K562 (cell line): ENCODE measurements around the gene SH3D21. TPM values are rescaled to one million over a fixed set of nuclear protein-coding genes. Genes with fewer than 3 reads are reported as not detected.

ENCODE experiments used
- BHLHE40 ChIP-seq: IDR thresholded peaks from 2 replicates; pipeline ENCODE4 v1.6.1; 2011; ENCODE audit warnings: low read length, improper control_type of control experiment
- GATAD2B ChIP-seq: fragments of 450-650 bp; IDR thresholded peaks from 2 replicates; pipeline ENCODE4 v1.6.1; 2017; ENCODE audit warnings: mild to moderate bottlenecking, borderline replicate concordance
- HNRNPL ChIP-seq: fragments of 200-400 bp; formaldehyde crosslinking; IDR thresholded peaks from 2 replicates; pipeline ENCODE4 v1.6.1; 2017; ENCODE audit warnings: low read depth, mild to moderate bottlenecking, low read length
- HSF4 ChIP-seq: fragments of 250-450 bp; sonication (Bioruptor Pico); IDR thresholded peaks from 2 replicates; pipeline ENCODE4 v2.1.2; 2022; ENCODE audit warnings: mild to moderate bottlenecking, moderate library complexity, borderline replicate concordance
- LEF1 ChIP-seq: fragments of 450-650 bp; IDR thresholded peaks from 2 replicates; pipeline ENCODE4 v1.6.1; 2016; ENCODE audit warnings: mild to moderate bottlenecking
- MYNN ChIP-seq, 2 experiments: sonication (generic); formaldehyde crosslinking in 1 of 2; IDR thresholded peaks; 2 replicates each; pipeline versions ENCODE4 v1.5.0 to v1.6.1; 2016 to 2020; ENCODE audit warnings: antibody characterized with exemption in 1 of 2, missing genetic modification reagents in 1 of 2
- NRF1 ChIP-seq, 2 experiments: fragments of 450-650 bp; IDR thresholded peaks in 1 of 2; conservative IDR thresholded peaks in 1 of 2; 2 replicates each; pipeline ENCODE4 v1.6.1; 2014; ENCODE audit warnings: mild to moderate bottlenecking in 2 of 2
- POLR3G ChIP-seq: IDR thresholded peaks from 2 replicates; pipeline ENCODE4 v1.6.1; 2011; ENCODE audit not compliant: insufficient read length, insufficient replicate concordance; ENCODE audit errors: extremely low read depth
- RFX7 ChIP-seq: fragments of 250-450 bp; sonication (Bioruptor Pico); IDR thresholded peaks from 2 replicates; pipeline ENCODE4 v1.5.1; 2021; ENCODE audit warnings: mild to moderate bottlenecking
- SAP30 ChIP-seq: fragments of 200-600 bp; sonication (generic); IDR thresholded peaks from 2 replicates; pipeline ENCODE4 v1.6.1; 2012; ENCODE audit warnings: borderline replicate concordance, low read depth, mild to moderate bottlenecking, moderate library complexity, low read length, control low read depth, inconsistent platforms; ENCODE audit not compliant: insufficient read depth, poor library complexity, severe bottlenecking
- SIX5 ChIP-seq, 2 experiments: IDR thresholded peaks; 2 replicates each; pipeline ENCODE4 v1.6.1; 2011; ENCODE audit warnings: low read length in 2 of 2, borderline replicate concordance in 1 of 2, low read depth in 1 of 2, mild to moderate bottlenecking in 1 of 2, moderate library complexity in 1 of 2; ENCODE audit not compliant: insufficient read depth in 1 of 2
- SP1 ChIP-seq: sonication (generic); formaldehyde crosslinking; IDR thresholded peaks from 2 replicates; pipeline ENCODE4 v1.8.1; 2022; ENCODE audit warnings: mild to moderate bottlenecking, missing genetic modification reagents
- SRSF1 ChIP-seq: fragments of 200-400 bp; formaldehyde crosslinking; IDR thresholded peaks from 2 replicates; pipeline ENCODE4 v1.6.1; 2017; ENCODE audit warnings: mild to moderate bottlenecking, low read depth, low read length, moderate library complexity
- TAL1 ChIP-seq: fragments of 450-650 bp; IDR thresholded peaks from 2 replicates; pipeline ENCODE4 v1.6.1; 2016; ENCODE audit warnings: mild to moderate bottlenecking
- TRIM24 ChIP-seq, 2 experiments: fragments of 450-650 bp; IDR thresholded peaks; 2 replicates each; pipeline ENCODE4 v1.6.1; 2016
- ZNF24 ChIP-seq: fragments of 450-650 bp; IDR thresholded peaks from 2 replicates; pipeline ENCODE4 v1.6.1; 2016
- ZNF274 ChIP-seq: IDR thresholded peaks from 2 replicates; pipeline ENCODE4 v1.6.1; 2011; ENCODE audit warnings: low read depth, mild to moderate bottlenecking, low read length, moderate library complexity, borderline replicate concordance
- ZNF311 ChIP-seq: fragments of 250-450 bp; sonication (Bioruptor Pico); IDR thresholded peaks from 2 replicates; pipeline ENCODE4 v1.4.0; 2020; ENCODE audit warnings: mild to moderate bottlenecking, moderate library complexity
- ZNF408 ChIP-seq: fragments of 250-450 bp; sonication (Bioruptor Pico); IDR thresholded peaks from 2 replicates; pipeline ENCODE4 v1.4.0; 2020; ENCODE audit warnings: low read depth, mild to moderate bottlenecking, moderate library complexity
- polyA plus RNA-seq, 8 experiments: library from polyadenylated mRNA; depleted of rRNA in 4 of 8; stranded (reverse) in 5 of 8; unstranded in 3 of 8; fragments of >200 nt; fragmentation: Nextera tagmentation in 2 of 8; fragmentation: Illumina TruSeq in 1 of 8; extraction: Ambion mirVana in 2 of 8; extraction: Trizol in 1 of 8; gene quantifications; 2 replicates each; pipeline versions ENCODE4 v1.2.1 to v1.2.3, GENCODE V29; 2011 to 2014; ENCODE audit warnings: inconsistent platforms in 1 of 8, missing spikeins in 1 of 8
- total RNA-seq, 7 experiments: library from RNA; depleted of rRNA in 6 of 7; stranded (reverse); fragments of >200 nt in 6 of 7; fragmentation: Illumina TruSeq in 2 of 7; extraction: Trizol in 2 of 7; gene quantifications; 2 replicates each; pipeline versions ENCODE4 v1.2.1 to v1.2.3, GENCODE V29; 2011 to 2021; ENCODE audit warnings: low replicate concordance in 1 of 7
- TF ChIP-seq, protein P1 (sequence below): sonication (generic); formaldehyde crosslinking; IDR thresholded peaks from 2 replicates; pipeline ENCODE4 v1.8.1; 2023; ENCODE audit warnings: mild to moderate bottlenecking, missing genetic modification reagents
- TF ChIP-seq, protein P2 (sequence below): fragments of 450-650 bp; IDR thresholded peaks from 2 replicates; pipeline ENCODE4 v1.6.1; 2017; ENCODE audit warnings: antibody characterized with exemption
- TF ChIP-seq, protein P3 (sequence below): fragments of 450-650 bp; IDR thresholded peaks from 2 replicates; pipeline ENCODE4 v1.7.0; 2016; ENCODE audit warnings: borderline replicate concordance
- TF ChIP-seq, protein P4 (sequence below): sonication (generic); formaldehyde crosslinking; IDR thresholded peaks from 2 replicates; pipeline ENCODE4 v1.8.1; 2023; ENCODE audit warnings: mild to moderate bottlenecking, missing genetic modification reagents

SH3D21 gene
- total and polyA plus RNA-seq, 9 of the 15 experiments (the other 6 are each of a cell fraction or from before 2014, with no cell fraction given): 0.01 to 4.7 (median 1.8) TPM

DNA sequence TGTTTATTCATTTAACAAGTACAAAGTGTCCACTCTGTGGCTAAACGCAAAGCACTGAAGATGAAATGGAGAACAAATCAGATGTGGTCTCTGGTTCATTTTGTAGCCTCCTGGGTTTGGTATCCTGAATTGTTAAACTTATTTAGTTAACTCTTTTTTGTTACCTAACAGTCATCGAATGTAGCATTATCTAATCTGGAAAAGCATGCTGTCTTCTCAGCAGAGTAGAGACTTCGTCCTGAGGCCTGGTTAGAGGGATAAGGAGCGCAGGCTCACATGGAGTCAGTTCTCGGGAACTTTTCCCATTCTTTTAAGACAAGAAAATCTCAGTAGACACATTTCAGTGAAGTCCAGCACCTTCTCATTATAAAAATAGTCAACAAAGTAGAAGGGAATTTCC, 33.1 kb upstream of the SH3D21 start (continued):
- TF ChIP-seq, protein P1, sequence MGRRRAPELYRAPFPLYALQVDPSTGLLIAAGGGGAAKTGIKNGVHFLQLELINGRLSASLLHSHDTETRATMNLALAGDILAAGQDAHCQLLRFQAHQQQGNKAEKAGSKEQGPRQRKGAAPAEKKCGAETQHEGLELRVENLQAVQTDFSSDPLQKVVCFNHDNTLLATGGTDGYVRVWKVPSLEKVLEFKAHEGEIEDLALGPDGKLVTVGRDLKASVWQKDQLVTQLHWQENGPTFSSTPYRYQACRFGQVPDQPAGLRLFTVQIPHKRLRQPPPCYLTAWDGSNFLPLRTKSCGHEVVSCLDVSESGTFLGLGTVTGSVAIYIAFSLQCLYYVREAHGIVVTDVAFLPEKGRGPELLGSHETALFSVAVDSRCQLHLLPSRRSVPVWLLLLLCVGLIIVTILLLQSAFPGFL (CRISPR knock-in tag): no peak
- TF ChIP-seq ZNF408 (CRISPR knock-in tag) (no peak), BHLHE40 (peak; percentile 58), TRIM24 (IDR thresholded peaks at IDR 0.05) (peak; percentile 16 to 48; a peak in 3 of 4 replicates), LEF1 (no peak), RFX7 (CRISPR knock-in tag) (no peak), NRF1 (conservative IDR thresholded peaks at IDR 0.05 in 1 of 2, IDR thresholded peaks at IDR 0.05 in 1 of 2) (peak in 1 of 2 experiments; percentile 49; a peak in 3 of 4 replicates), TAL1 (peak; percentile 93), HSF4 (no peak), ZNF274 (no peak), GATAD2B (no peak), ZNF311 (CRISPR knock-in tag) (no peak), MYNN (IDR thresholded peaks at IDR 0.05) (no peak; the same call in 1 of the 2 replicates), MYNN (CRISPR knock-in tag; IDR thresholded peaks at IDR 0.05) (no peak), SP1 (no peak), HNRNPL (no peak), POLR3G (no peak), SIX5 (IDR thresholded peaks at IDR 0.05; ENCODE audit: borderline replicate concordance in 1 of 2, insufficient read depth in 1 of 2, low read depth in 1 of 2, low read length in 2 of 2) (no peak), ZNF24 (no peak), SAP30 (no peak), SRSF1 (no peak)
- TF ChIP-seq, protein P2, sequence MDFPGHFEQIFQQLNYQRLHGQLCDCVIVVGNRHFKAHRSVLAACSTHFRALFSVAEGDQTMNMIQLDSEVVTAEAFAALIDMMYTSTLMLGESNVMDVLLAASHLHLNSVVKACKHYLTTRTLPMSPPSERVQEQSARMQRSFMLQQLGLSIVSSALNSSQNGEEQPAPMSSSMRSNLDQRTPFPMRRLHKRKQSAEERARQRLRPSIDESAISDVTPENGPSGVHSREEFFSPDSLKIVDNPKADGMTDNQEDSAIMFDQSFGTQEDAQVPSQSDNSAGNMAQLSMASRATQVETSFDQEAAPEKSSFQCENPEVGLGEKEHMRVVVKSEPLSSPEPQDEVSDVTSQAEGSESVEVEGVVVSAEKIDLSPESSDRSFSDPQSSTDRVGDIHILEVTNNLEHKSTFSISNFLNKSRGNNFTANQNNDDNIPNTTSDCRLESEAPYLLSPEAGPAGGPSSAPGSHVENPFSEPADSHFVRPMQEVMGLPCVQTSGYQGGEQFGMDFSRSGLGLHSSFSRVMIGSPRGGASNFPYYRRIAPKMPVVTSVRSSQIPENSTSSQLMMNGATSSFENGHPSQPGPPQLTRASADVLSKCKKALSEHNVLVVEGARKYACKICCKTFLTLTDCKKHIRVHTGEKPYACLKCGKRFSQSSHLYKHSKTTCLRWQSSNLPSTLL: no peak
- TF ChIP-seq, protein P3, sequence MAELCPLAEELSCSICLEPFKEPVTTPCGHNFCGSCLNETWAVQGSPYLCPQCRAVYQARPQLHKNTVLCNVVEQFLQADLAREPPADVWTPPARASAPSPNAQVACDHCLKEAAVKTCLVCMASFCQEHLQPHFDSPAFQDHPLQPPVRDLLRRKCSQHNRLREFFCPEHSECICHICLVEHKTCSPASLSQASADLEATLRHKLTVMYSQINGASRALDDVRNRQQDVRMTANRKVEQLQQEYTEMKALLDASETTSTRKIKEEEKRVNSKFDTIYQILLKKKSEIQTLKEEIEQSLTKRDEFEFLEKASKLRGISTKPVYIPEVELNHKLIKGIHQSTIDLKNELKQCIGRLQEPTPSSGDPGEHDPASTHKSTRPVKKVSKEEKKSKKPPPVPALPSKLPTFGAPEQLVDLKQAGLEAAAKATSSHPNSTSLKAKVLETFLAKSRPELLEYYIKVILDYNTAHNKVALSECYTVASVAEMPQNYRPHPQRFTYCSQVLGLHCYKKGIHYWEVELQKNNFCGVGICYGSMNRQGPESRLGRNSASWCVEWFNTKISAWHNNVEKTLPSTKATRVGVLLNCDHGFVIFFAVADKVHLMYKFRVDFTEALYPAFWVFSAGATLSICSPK: no peak
- TF ChIP-seq, protein P4, sequence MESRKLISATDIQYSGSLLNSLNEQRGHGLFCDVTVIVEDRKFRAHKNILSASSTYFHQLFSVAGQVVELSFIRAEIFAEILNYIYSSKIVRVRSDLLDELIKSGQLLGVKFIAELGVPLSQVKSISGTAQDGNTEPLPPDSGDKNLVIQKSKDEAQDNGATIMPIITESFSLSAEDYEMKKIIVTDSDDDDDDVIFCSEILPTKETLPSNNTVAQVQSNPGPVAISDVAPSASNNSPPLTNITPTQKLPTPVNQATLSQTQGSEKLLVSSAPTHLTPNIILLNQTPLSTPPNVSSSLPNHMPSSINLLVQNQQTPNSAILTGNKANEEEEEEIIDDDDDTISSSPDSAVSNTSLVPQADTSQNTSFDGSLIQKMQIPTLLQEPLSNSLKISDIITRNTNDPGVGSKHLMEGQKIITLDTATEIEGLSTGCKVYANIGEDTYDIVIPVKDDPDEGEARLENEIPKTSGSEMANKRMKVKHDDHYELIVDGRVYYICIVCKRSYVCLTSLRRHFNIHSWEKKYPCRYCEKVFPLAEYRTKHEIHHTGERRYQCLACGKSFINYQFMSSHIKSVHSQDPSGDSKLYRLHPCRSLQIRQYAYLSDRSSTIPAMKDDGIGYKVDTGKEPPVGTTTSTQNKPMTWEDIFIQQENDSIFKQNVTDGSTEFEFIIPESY: no peak
